ENCODE data around the gene ILKAP. TPM values are rescaled to one million over a fixed set of nuclear protein-coding genes. Genes with fewer than 3 reads are reported as not detected.

Gene ILKAP
- total and polyA plus RNA-seq, 2 experiments from 2014 or later: 25.7 to 81.9 TPM

- Histone ChIP-seq H3K4me3 (peak overlapping the region; percentile 7), H3K9me3 (ENCODE audit: low read depth) (no peaks in the 10 kb centered on the region), H3K27me3 (no peaks in the 10 kb centered on the region), H3K36me3 (no peaks in the 10 kb centered on the region), H3K27ac (peak overlapping the region; percentile 90), H3K4me1 (ENCODE audit: low read depth) (peaks cover 29% of the 10 kb centered on the region)
- DNase-seq (ENCODE audit: low read depth in 1 of 2, low spot score in 1 of 2): peak in 1 of 2 donors; percentile 61
- TF ChIP-seq CTCF (IDR thresholded peaks at IDR 0.05; ENCODE audit: low read depth, low read length): peak; percentile 64
These were observed 64.1 kb downstream of the ILKAP start for GRCh38 chr2:238139196-238140039.

- no peaks in the 10 kb centered on the region for H3K27me3 ChIP-seq
- peak within 1 kb of the TSS; percentile 7 for H3K4me3 ChIP-seq
- peak within 1 kb of the TSS; percentile 90 for H3K27ac ChIP-seq
- no peaks in the 10 kb centered on the region for H3K9me3 ChIP-seq (ENCODE audit: low read depth)
- no peak for TF ChIP-seq CTCF (IDR thresholded peaks at IDR 0.05; ENCODE audit: low read depth, low read length)
- H3K36me3 ChIP-seq: no peaks in the 10 kb centered on the region
- peaks cover 34% of the 10 kb centered on the region for H3K4me1 ChIP-seq (ENCODE audit: low read depth)
- DNase-seq (ENCODE audit: low read depth in 1 of 2, low spot score in 1 of 2): peak in 1 of 2 donors; percentile 93
These were observed 64.9 kb downstream of the ILKAP start, which contains the start of gene KLHL30 for GRCh38 chr2:238138331-238139195. Gene KLHL30, plus strand, starts transcription at chr2:238138668. Its CDS starts 2,087 bp downstream, at chr2:238140755.

DNA sequence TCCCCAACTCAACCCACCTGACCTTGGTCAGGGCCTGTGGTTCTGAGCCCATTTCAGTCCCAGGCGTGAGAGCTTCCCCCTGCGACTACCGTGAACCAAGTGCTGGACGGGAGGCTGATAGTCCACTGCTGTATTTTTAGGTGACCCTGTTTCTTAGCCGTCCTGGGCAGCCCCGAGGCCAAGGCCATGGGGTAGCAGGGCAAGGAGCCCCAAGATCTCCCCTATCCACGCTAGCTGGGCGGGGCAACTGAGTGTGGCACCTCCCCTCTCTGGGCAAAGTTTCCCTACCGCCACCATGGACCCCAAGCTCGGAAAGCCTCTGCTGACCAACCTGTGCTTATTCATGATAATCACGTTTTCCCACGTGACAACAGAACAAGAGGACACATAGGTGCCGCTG lies 65.6 kb downstream of the ILKAP start:
- TF ChIP-seq CTCF (IDR thresholded peaks at IDR 0.05; ENCODE audit: low read depth, low read length): no peak
- no peaks in the 10 kb centered on the region for H3K27me3 ChIP-seq
- H3K36me3 ChIP-seq: no peaks in the 10 kb centered on the region
- H3K9me3 ChIP-seq (ENCODE audit: low read depth): no peaks in the 10 kb centered on the region
- H3K4me1 ChIP-seq (ENCODE audit: low read depth): peaks cover 34% of the 10 kb centered on the region
- no peak overlapping the region for H3K4me3 ChIP-seq
- peak overlapping the region; percentile 90 for H3K27ac ChIP-seq
- no peak for DNase-seq (ENCODE audit: low read depth in 1 of 2, low spot score in 1 of 2)

- no peak for TF ChIP-seq CTCF (IDR thresholded peaks at IDR 0.05; ENCODE audit: low read depth, low read length)
- no peaks in the 10 kb centered on the region for H3K9me3 ChIP-seq (ENCODE audit: low read depth)
- peak in 1 of 2 donors; percentile 92 for DNase-seq (ENCODE audit: low read depth in 1 of 2, low spot score in 1 of 2)
- no peaks in the 10 kb centered on the region for H3K27me3 ChIP-seq
- H3K4me3 ChIP-seq: no peak overlapping the region
- no peaks in the 10 kb centered on the region for H3K36me3 ChIP-seq
- peak overlapping the region; percentile 51 for H3K27ac ChIP-seq
- H3K4me1 ChIP-seq (ENCODE audit: low read depth): peaks cover 34% of the 10 kb centered on the region
These were observed 66.5 kb downstream of the ILKAP start for GRCh38 chr2:238136820-238137537.

GRCh38 chr2:238135601-238136150 lies 67.8 kb downstream of the ILKAP start:
- no peak for TF ChIP-seq CTCF (IDR thresholded peaks at IDR 0.05; ENCODE audit: low read depth, low read length)
- DNase-seq (ENCODE audit: low read depth in 1 of 2, low spot score in 1 of 2): no peak

More at GRCh38 chr2:238135601-238136150, 67.8 kb downstream of the ILKAP start:
- Histone ChIP-seq H3K4me1 (ENCODE audit: low read depth) (peaks cover 34% of the 10 kb centered on the region), H3K27ac (peak overlapping the region; percentile 51), H3K4me3 (no peak overlapping the region), H3K9me3 (ENCODE audit: low read depth) (no peaks in the 10 kb centered on the region), H3K36me3 (no peaks in the 10 kb centered on the region), H3K27me3 (no peaks in the 10 kb centered on the region)
